ENCODE measurements around the gene PLXNA1.

The PLXNA1 gene

GRCh38 chr3:127030508-127031412 lies 47.8 kb downstream of the PLXNA1 start:
- ATAC-seq = no peak
- TF ChIP-seq BACH2 (CRISPR knock-in tag; IDR thresholded peaks at IDR 0.05; ENCODE audit: borderline replicate concordance) (no peak), PPARA (CRISPR knock-in tag; IDR thresholded peaks at IDR 0.05; ENCODE audit: borderline replicate concordance) (no peak), OSR1 (CRISPR knock-in tag; IDR thresholded peaks at IDR 0.05) (no peak), CREB5 (CRISPR knock-in tag; IDR thresholded peaks at IDR 0.05; ENCODE audit: low read depth) (no peak), ZC3H10 (CRISPR knock-in tag; IDR thresholded peaks at IDR 0.05) (no peak), TCF4 (CRISPR knock-in tag; IDR thresholded peaks at IDR 0.05; ENCODE audit: borderline replicate concordance) (no peak), ZNF565 (CRISPR knock-in tag; conservative IDR thresholded peaks at IDR 0.05; ENCODE audit: low read depth) (no peak), RARB (CRISPR knock-in tag; IDR thresholded peaks at IDR 0.05) (no peak), CSDC2 (CRISPR knock-in tag; IDR thresholded peaks at IDR 0.05) (no peak), SNAI2 (CRISPR knock-in tag; IDR thresholded peaks at IDR 0.05) (no peak), ARNTL (CRISPR knock-in tag; IDR thresholded peaks at IDR 0.05; ENCODE audit: borderline replicate concordance, low read depth) (no peak), POU6F1 (CRISPR knock-in tag; IDR thresholded peaks at IDR 0.05; ENCODE audit: borderline replicate concordance, low read depth) (no peak), GLIS3 (CRISPR knock-in tag; IDR thresholded peaks at IDR 0.05) (no peak), ZFP3 (CRISPR knock-in tag; IDR thresholded peaks at IDR 0.05) (no peak)
- TF ChIP-seq, protein P1, sequence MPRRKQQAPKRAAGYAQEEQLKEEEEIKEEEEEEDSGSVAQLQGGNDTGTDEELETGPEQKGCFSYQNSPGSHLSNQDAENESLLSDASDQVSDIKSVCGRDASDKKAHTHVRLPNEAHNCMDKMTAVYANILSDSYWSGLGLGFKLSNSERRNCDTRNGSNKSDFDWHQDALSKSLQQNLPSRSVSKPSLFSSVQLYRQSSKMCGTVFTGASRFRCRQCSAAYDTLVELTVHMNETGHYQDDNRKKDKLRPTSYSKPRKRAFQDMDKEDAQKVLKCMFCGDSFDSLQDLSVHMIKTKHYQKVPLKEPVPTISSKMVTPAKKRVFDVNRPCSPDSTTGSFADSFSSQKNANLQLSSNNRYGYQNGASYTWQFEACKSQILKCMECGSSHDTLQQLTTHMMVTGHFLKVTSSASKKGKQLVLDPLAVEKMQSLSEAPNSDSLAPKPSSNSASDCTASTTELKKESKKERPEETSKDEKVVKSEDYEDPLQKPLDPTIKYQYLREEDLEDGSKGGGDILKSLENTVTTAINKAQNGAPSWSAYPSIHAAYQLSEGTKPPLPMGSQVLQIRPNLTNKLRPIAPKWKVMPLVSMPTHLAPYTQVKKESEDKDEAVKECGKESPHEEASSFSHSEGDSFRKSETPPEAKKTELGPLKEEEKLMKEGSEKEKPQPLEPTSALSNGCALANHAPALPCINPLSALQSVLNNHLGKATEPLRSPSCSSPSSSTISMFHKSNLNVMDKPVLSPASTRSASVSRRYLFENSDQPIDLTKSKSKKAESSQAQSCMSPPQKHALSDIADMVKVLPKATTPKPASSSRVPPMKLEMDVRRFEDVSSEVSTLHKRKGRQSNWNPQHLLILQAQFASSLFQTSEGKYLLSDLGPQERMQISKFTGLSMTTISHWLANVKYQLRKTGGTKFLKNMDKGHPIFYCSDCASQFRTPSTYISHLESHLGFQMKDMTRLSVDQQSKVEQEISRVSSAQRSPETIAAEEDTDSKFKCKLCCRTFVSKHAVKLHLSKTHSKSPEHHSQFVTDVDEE (CRISPR knock-in tag; IDR thresholded peaks at IDR 0.05) = no peak
- TF ChIP-seq, protein P2, sequence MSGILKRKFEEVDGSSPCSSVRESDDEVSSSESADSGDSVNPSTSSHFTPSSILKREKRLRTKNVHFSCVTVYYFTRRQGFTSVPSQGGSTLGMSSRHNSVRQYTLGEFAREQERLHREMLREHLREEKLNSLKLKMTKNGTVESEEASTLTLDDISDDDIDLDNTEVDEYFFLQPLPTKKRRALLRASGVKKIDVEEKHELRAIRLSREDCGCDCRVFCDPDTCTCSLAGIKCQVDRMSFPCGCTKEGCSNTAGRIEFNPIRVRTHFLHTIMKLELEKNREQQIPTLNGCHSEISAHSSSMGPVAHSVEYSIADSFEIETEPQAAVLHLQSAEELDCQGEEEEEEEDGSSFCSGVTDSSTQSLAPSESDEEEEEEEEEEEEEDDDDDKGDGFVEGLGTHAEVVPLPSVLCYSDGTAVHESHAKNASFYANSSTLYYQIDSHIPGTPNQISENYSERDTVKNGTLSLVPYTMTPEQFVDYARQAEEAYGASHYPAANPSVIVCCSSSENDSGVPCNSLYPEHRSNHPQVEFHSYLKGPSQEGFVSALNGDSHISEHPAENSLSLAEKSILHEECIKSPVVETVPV (CRISPR knock-in tag; IDR thresholded peaks at IDR 0.05) = no peak
- TF ChIP-seq, protein P3, sequence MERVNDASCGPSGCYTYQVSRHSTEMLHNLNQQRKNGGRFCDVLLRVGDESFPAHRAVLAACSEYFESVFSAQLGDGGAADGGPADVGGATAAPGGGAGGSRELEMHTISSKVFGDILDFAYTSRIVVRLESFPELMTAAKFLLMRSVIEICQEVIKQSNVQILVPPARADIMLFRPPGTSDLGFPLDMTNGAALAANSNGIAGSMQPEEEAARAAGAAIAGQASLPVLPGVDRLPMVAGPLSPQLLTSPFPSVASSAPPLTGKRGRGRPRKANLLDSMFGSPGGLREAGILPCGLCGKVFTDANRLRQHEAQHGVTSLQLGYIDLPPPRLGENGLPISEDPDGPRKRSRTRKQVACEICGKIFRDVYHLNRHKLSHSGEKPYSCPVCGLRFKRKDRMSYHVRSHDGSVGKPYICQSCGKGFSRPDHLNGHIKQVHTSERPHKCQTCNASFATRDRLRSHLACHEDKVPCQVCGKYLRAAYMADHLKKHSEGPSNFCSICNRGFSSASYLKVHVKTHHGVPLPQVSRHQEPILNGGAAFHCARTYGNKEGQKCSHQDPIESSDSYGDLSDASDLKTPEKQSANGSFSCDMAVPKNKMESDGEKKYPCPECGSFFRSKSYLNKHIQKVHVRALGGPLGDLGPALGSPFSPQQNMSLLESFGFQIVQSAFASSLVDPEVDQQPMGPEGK (CRISPR knock-in tag; IDR thresholded peaks at IDR 0.05; ENCODE audit: borderline replicate concordance) = no peak

DNA sequence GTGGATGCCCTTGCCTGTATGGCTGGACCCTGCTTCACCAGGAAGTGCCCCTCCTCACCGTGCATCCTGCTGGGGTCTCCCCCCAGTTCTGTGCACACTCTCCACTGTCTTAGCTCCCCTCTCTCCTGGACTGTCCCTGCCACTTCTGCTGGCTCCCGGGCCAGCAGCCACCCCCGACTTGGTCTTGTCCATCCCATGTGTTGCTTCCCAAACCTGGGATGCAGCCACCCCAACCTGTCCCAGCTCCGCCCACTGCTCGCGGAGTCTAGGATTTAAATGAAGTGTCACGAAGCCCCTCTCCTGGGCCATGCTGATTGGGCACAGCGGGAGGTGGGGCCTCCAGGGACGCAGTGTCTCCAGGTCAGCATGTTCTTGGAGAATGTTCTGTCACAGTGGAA lies 48.5 kb downstream of the PLXNA1 start:
- no peak for ATAC-seq
- no peak for TF ChIP-seq GLIS3 (CRISPR knock-in tag; IDR thresholded peaks at IDR 0.05)
- TF ChIP-seq TCF4 (CRISPR knock-in tag; IDR thresholded peaks at IDR 0.05; ENCODE audit: borderline replicate concordance) = no peak
- no peak for TF ChIP-seq RARB (CRISPR knock-in tag; IDR thresholded peaks at IDR 0.05)
- TF ChIP-seq, protein P3 (CRISPR knock-in tag; IDR thresholded peaks at IDR 0.05; ENCODE audit: borderline replicate concordance) = no peak
- TF ChIP-seq, protein P2 (CRISPR knock-in tag; IDR thresholded peaks at IDR 0.05) = no peak
- no peak for TF ChIP-seq TOX (CRISPR knock-in tag; IDR thresholded peaks at IDR 0.05; ENCODE audit: borderline replicate concordance)
- TF ChIP-seq ESRRG (CRISPR knock-in tag; IDR thresholded peaks at IDR 0.05) = no peak
- TF ChIP-seq CSDC2 (CRISPR knock-in tag; IDR thresholded peaks at IDR 0.05) = no peak
- TF ChIP-seq BACH2 (CRISPR knock-in tag; IDR thresholded peaks at IDR 0.05; ENCODE audit: borderline replicate concordance) = no peak
- TF ChIP-seq ZFP30 (CRISPR knock-in tag; IDR thresholded peaks at IDR 0.05) = no peak
- TF ChIP-seq ARNTL (CRISPR knock-in tag; IDR thresholded peaks at IDR 0.05; ENCODE audit: borderline replicate concordance, low read depth) = no peak
- TF ChIP-seq SNAI2 (CRISPR knock-in tag; IDR thresholded peaks at IDR 0.05) = no peak
- no peak for TF ChIP-seq PPARA (CRISPR knock-in tag; IDR thresholded peaks at IDR 0.05; ENCODE audit: borderline replicate concordance)
